Activated CD8-positive, alpha-beta memory T cell treated with anti-CD3 and anti-CD28 coated beads, Interleukin-2, amount 50 U/mL, for 48 hours (primary cell): Measurements from ENCODE around the gene LRP1.

Experiments used
- DNase-seq: peaks from one replicate; pipeline ENCODE4 v3.0.0-alpha.2; 2020

The LRP1 gene

DNA sequence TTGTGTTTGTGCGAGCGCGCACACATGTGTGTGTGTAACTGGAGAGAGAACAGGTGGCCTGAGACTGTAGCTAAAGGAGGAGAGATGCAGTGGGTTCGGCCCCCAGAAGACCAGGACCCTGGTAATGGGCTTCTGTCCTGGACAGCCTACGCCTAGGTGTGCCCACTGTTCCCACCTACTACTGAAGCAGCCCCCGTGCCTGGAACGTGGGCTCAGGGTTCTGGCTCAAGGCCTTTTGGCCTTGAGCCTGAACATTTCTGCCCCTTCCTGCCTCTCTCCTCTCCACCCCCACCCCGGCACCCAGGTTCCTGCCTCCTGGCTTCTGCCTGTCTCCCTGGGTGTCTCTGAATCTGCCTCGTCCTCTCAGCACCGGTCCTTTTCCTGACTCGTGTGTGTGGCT lies 86.8 kb downstream of the LRP1 start:
- no peak for DNase-seq

DNA sequence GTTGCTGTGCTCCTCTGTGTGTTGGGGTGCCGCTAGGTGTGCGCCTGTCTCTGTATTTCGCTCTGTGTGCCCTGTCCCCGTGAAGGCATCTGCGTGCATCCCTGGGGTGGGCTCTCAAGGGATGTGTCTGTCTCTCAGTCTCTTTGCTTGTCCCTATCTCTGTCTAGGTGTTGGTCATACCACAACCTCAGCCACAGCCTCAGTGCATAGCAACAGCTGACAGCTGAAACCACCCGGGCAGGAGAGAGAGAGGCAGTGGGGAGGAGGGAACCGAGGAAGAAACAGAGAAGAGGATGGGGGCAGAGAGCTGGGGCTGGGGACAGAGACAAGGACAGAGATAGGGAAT lies 87.4 kb downstream of the LRP1 start:
- DNase-seq: no peak

DNA sequence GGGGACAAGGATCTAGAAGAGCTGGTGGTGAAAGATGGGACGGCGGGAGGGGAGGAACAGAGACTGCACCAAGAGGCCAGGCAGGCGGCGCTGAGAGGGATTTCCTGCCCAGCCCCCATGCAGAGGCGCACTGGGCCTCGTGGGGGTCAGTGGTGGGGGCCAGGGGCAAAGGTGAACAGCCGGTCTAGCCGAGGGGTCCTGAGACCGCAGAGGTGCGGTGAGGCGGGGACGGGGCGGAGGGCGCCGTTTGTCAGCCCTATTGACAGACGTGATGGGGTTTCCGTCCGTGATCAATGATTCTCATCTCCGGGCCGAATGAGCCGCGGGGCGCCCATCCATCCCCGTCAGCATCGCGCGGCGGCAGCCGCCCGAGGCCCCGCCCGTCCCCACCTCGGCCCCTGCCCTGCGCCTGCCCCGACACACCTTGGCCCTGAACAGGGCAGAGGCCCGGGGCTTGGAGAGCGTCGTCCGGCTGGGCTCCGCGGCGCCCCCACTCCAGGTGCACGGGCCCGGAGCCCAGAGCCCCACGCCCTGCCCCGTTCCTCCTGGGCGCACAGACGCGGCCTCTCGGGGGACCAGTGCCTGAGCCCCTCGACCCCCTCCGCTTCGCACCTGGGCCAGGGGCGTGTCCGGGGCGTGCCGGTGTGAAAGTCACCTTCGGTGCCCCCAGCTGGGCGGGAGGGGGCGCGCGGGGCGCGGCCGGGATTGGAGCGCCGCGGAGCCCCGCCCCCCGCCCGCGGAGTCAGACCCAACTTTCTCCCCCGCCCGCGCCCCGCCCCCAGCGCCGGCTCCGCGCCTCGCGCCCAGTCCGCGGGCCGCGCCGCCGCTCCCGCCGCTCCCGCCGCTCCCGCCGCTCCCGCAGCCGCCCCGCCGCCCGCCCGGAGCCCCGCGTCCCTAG lies 88.0 kb downstream of the LRP1 start, which contains the start of gene NXPH4:
Gene NXPH4 (plus strand): TSS at position 781 of the 898 bp plus-strand sequence. CDS start 176 bp downstream, outside the sequence.
- peak; percentile 66 for DNase-seq

DNA sequence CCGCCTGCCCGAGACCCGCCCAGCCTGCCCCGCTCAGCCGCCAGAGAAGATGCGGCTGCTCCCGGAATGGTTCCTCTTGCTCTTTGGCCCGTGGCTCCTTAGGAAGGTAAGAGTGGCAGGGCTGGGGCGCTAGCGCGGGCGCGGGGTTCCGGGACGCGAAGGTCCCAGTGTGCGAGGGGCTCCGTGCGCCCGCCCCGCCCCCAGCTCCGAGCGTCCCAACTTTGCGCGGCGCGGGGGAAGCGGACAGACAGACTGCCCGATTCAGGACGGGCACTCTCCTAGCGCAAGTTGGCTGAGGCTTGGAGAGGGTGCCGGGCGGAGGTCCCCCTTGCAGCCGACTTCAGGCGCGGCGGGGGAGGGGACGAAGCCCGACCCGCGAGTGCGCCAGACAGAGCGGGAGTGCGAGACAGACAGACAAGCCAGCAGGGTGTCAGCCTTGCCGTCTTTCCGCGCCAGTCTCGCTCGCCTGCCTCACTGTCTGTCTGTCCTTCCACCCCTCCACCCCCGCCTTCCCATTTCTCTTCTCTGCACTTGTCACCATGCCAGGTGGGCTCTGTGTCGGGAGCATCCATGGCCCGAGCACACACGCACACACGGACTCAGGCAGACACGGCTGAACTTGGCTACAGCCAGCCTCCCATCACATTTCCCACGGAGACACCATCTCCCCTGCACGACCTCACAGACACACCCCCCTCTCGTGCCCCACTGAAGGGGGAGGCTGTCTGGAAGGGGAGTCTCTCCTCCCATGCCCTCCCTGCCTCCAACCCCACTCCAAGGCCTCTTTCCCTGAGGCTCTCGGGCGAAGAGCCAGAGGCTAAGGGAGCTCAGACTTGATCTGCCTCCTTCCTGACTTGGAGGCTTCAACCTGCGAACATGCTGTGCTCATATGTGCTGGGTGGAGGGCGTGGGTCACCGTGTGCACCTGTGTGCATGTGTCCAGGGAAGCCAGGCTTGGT lies 88.9 kb downstream of the LRP1 start:
- DNase-seq: no peak

DNA sequence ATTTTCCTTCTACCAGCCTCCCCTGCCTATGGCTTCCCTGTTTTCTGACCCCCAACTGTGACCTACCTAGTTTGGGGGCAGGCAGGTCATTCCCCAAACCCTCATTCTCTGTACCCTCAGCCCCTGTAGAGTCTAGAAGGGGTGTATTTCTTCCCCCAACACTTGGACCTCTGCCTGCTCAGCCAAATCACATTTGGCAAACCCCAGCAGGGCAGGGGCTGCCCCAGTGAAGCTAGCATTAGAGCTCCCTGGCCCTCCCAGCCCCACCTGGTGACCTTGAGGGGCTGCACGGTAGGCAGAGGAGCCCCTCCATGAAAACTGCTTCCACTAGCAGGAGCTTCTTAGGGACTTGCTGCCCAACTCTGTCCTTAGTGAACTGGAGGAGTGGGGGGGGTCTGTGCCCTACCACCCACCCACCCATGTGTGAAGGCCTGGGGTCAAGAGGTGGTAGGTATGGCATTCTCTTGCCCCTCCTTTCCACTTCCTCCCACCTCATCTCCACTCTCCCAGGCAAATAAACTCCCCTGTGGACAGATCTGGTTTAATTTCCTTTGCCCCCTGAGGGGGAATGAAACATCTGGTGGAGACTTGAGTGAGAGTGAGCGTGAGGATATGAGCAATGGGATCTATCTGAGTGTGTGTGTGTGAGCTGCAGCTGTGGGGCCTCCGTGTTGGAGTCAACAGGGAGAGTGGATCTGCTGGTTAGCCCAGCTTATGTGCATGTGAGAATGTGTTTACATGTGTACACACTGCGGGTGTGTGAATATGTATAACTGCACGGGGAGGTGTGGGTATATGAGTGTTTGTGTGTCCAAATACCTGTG lies 90.0 kb downstream of the LRP1 start:
- DNase-seq: no peak

DNA sequence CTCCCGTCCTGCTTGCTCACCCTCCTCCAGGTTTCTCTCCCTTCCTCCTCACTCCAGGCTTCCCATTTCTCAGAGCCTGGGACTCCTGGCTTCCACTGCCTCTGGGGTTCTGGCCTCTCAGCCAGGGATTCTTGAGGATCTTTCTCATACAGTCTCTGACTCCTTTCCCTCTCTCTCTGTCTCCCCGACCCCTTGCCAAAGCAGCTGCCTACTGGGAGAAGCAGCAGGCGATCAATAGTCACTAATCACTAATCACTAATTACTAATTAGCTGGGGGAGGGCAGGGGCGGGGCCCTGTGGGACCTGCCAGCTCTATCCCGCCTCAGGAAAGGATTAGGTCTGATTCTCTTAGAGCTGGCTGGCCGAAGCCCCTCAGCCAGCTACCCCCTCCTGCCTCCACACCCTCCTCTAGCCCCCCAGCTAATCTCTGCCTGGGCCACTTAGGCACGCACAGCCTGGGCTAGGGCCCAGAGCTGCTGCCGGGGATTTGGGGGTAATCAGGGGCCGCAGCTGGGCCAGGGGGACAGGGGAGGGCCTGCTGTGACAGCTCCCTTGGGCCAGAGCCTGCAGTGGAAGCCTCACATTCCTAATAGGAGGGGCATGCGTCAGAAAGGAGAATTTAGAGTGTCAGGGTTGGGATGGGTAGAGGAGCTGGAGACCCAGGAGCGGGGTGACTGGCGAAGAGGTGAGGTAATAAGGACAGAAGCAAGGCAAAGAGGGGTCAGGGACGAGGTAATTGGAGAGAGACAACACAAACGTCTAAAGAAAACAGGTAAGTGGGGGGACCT lies 91.1 kb downstream of the LRP1 start:
- no peak for DNase-seq

DNA sequence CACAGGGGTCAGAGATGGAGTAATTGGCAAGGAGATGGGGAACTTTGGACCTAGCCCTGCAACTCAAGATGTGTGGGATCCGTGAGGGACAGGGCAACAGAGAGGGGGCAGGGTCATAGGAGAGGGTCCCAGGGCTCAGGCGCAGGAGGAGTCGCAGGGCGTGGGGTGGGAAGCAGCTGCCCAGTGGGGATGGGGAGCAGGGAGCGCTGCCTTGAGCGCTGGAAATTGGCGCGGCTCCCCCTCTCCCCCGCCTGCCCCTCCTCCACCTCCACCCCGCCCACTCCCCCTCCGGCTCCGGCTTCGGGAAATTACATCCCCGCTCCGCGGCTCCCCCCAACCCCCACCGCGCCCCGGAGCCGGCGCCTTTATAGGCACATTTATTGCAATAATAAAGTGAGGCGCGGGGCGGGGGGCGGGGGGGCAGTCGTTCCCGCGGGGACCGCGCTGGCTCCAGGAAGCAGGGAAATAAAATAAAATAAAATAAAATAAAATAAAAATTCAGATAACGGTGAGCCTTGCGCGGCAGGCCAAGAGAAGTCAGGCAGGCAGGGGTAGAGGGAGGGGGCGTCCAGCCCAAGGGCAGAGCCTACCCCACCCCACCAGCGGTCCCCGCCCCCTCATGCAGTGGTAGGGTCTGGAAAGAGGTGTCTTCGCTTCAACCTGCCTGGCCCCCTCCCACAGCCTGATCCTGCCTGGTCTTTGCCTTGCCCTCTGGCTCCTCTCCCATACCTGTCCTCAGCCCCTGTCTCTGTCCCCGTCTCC lies 91.9 kb downstream of the LRP1 start:
- DNase-seq: no peak

DNA sequence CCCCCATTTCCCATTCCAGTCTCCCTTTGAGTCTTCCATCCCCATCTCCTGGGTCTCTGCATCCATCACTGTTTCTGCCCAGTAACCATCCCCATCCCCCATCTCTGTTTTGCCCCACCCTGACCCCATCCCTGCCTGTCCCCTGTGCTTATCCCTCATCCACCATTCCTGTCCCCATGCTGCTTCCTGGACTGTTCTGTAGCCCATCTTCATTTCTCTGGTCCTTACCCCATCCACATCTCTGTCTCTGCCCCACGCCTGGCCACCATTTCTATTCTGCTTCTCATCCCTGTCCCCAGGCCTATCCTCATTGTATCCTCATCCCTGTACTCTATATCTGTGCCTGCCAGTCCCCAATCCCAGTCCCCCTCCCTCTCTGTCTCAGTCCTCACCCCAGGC lies 92.5 kb downstream of the LRP1 start:
- DNase-seq: no peak

DNA sequence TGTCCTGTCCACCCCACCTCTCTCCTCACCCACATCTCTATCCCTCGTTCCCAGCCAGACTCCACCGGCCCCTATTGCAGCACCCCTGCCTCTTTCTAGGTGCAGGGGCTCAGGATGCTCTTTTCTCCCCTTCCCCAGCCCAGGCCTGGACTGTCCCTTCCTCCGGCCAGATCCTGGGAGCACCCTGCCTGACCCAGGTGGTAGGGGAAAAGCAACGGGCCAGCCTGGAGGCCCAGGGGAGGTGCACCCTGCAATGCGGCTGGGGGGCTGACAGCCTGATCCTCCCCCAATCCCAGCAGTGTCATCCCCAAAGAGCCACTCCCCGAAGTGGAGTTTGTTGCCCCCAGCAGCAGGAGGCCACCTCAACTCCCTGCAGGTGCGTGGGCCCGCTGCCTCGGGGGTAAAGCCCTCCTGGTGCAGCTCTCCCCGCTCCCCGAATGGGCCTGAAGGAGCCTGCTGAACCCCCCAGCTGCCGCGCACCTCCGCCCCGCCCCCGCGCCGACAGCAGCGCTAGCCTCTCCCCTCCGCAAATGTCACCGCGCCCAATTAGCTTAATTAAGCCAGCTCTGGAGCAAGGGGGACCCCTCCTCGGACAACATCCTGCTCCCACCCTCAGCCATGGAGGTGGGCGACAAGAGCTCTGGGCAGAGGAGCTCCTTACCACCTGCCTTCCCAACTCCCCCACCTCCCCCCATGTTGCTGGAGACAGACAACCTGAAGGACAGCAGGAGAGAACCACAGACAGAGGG lies 93.1 kb downstream of the LRP1 start:
- no peak for DNase-seq

DNA sequence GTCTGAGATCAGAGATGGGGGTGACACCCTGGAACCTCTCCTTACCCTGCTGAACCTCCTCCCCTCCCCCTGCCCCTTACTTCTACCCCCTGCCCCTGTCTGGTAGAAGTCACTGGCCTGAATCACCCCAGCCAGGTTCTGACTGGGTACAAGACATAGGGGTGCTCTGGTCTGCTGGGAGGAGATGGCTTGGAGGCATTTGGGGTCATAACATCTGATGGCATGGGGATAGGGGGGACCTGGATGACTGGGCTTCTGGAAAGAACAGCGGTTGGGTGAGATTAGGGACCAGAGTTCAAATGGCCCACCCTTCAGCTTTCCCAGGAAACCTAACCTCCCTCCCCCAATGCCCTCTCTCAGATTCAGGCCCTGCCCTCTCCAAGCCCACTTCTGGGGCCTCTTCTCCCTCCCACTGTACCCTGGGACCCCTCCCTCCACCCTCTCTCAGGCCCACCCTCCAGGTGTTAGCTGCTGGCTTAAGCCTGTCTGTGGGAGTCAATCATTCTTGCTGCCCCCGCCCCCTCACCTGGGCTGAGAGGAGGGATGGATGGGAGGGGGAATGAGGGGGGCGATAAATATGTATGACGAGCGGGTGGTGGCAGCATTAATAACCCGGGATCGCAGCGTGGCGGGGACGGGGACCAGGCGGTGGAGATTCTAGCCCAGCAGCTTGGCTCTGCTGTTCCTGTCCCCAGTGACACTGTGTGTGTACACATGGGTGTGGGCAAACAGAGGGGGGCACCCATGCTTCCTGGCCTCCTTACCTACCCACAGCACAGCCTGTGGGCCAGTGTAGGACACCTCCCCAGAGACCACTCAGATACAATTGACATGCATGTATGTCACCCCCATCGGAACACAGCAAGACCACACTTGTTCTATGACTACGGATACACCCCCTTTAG lies 94.3 kb downstream of the LRP1 start:
- DNase-seq: no peak

DNA sequence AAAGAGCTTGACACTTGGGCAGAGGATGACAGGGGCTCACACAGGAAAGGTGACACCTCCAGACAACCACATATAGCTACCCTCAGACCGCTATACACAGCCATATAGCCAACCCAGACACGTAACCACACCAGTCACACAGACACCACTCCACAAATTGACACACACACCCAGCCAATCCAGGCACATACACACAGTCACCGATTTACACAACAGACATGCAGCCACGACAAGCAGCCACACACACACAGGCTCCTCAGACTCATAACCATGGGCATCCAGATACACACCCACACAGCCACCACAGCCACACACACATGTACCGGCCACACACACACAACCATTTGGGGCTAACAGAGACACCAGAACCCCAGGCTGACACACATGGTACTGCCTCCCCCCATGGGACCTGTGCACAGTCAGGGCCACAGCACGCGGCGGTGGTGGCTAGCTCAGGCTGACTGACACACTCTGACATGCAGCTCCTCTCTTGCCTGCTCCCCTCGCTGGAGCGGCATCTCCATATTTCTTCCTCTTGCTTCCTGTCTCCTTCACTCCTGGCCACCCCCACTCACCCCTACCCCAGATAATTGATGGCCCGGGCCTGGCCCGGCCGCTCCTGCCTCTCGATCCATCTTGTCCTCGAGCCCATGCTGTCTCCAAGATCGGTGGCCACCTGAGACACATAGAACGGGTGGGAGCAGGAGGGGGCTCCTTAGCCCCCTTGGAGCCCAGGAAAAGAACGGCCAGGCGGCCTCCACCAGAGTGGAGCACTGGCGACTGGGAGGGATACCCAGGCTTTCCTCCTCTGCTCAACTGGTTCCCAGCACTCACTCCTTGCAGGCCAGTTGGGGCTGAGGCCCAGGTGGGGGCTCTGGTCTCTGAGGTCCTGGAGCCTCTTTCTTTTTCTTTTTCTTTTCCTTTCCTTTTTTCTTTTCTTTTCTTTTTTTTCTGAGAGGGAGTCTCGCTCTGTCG lies 95.2 kb downstream of the LRP1 start:
- no peak for DNase-seq

DNA sequence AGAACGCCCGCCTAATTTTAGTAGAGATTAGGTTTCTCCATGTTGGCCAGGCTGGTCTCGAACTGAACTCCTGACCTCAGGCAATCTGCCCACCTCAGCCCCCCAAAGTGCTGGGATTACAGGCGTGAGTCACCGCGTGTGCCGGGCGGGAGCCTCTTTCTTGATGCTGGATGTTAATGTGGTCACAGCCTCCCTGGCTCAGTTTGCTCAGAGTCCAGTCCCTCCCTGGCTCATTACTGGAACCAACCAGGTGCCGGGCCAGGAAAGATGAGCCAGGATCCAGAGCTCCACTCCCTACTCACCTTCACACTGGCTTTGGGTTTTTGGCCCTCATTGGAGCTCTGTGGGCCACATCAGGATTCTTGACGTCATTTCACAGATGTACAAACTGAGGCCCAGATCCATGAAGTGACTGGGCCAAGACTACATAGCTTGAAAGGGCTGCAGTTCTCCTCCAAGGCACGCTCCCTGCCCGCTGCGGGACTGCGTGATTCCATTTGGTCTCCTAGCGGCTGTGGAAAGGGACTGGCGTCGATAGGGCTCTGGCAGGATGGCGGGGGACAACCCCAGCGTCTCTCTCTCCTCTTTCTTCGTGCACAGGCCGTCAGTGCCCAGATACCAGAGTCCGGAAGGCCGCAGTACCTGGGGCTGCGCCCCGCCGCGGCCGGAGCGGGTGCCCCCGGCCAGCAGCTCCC lies 96.1 kb downstream of the LRP1 start:
- DNase-seq: no peak

DNA sequence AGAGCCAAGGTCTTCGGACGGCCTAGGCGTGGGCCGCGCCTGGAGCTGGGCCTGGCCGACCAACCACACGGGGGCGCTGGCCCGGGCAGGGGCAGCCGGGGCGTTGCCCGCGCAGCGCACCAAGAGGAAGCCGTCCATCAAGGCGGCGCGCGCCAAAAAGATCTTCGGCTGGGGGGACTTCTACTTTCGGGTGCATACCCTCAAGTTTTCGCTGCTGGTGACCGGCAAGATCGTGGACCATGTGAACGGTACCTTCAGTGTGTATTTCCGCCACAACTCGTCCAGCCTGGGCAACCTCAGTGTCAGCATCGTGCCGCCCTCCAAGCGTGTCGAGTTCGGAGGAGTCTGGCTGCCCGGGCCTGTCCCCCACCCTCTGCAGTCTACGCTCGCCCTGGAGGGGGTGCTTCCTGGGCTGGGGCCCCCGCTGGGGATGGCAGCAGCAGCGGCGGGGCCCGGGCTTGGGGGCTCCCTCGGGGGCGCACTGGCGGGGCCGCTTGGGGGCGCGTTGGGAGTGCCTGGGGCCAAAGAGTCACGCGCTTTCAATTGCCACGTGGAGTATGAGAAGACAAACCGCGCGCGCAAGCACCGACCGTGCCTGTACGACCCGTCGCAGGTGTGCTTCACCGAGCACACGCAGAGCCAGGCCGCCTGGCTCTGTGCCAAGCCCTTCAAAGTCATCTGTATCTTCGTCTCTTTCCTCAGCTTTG lies 96.8 kb downstream of the LRP1 start:
- peak; percentile 88 for DNase-seq

DNA sequence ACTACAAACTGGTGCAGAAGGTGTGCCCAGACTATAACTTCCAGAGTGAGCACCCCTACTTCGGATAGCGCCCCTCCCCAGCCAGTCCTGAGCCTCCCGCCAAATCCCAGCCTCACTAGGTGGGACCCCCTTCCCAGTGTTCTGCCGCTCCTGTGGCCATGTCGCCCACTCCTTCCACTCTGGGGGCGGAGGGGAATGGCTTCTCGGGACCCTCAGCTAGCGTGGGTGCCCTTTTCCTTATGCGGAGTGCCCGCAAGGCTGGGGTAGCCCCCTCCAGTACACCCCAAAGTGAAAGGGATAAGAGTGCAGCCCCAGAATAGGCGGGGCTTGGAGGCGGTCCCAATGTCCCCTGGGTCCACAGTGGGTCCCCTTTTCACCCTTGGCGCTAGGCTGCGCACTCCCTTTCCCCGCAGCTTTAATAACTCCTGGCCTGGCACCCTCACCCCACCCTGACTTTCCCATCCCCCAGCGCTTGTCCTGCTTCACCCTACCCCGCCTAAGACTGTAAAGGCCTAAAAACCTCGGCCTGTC lies 97.5 kb downstream of the LRP1 start:
- DNase-seq: no peak

DNA sequence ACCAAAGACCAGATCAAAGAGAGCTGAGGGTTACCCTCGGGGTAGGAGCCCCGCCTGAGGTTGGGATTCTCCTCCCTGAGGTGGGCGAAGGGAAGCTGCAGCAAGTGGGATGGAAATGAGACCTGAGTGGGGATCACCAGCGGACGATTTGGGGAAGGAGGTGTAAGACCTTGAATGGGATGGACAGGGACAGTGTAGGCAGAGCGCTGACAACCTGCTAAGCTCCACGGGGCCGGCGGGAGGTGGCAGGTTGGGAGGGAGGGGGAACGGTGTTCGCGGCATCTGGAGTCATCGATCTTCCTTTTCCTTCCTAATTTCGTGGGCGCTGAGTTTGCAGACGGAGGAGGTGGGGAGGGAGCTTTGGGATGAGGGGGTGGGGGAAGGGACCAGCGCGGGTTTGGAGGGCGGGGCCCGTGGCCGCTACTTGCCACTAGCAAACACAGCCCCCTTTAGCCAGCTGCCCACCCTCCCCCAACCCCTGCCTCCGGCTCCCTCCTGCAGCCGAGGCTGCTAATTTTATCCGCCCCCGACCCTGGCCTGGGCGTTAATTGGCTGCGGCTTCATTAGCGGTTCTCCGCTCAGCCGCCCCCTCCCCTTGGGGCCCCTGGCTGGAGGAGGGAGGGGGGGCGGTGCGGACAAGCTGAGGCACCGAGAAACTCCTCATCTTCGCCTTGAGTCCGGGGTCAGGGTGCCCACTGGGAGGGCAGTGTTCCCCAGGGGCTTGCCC lies 98.5 kb downstream of the LRP1 start:
- no peak for DNase-seq
